GM19455 (cell line): ENCODE measurements around the gene FXYD1.

Experiments
- ATAC-seq: cut with Tn5 transposase; IDR thresholded peaks from one replicate; pipeline ENCODE4 v1.9.1; 2021; ENCODE audit not compliant: unreplicated experiment

Gene FXYD1

DNA sequence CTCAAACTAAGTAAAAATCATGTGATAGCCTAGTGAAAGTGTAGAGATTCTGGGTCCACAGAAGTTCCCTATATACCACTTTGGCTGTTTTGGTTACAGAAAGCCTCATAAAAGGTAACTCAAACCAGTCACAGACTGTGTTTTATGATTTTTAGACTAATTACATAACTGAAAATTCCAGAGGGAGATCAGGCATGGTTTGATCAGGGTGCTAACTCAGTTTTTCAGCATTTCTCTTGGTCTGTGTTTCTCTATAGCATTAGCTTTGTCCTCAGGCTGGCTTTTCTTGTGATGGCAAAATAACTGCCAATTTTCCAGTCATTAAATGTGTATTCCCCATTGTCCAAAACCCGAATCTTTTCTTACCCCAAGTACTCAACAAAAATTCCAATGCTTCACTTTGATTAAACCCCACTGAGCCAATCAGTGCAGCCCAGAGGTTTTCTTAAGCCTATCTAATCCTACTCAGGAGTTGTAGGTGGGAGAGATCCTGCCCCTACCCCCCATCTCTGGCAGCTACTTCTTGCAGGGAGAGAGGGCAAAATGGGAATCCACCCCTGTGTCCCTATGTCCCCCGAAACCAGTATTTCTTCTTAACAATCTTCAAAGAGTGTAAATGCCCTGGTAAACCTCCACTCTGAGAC lies 31.6 kb upstream of the FXYD1 start:
- no peak for ATAC-seq

GRCh38 chr19:35107545-35107944 lies 31.1 kb upstream of the FXYD1 start:
- no peak for ATAC-seq

DNA sequence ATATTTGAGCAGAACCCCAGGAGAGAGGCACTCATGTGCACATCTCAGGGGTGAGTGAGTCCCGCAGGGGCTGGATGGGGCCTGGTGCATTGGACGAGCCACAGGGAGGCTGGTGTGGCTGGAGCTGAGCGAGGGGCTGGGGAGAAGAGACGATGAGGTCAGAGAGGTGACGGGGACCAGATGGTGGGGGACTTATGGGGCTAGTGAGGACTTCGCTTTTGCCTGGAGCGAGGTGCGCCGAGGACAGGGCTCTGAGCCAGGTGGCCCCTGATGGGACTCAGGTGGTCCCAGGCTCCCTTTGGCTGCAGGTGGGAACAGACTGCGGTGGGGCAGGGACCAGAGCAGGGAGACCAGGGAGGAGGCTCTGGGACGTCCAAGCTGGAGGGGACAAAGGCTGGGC lies 29.9 kb upstream of the FXYD1 start:
- ATAC-seq, result no peak

- ATAC-seq, result no peak
Measured at GRCh38 chr19:35109395-35110112, 29.1 kb upstream of the FXYD1 start.

DNA sequence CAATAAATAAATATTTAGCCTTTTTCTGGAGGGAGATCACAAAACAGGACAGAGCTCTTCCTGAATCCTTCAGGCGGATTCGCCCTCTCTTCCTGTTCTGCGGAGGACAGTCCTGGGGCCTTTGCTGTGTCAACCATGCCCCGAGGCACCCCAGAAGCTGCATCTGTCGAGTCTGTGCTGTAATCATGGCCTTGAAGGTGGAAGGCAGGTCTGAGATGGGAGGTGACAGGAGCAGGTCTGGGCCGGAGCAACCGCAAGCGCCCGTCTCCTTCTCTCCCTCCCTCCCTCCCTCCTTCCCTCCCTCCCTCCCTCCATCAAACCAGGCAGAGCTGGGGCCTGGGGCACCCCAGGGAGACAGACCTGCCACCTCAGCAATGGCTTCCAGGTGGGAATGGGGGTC lies 27.6 kb upstream of the FXYD1 start:
- no peak for ATAC-seq

GRCh38 chr19:35112995-35113688 lies 25.5 kb upstream of the FXYD1 start:
- no peak for ATAC-seq

GRCh38 chr19:35114353-35115176 lies 24.1 kb upstream of the FXYD1 start:
- ATAC-seq, result no peak

- no peak for ATAC-seq
Measured at GRCh38 chr19:35115177-35115951, 23.3 kb upstream of the FXYD1 start, which contains the start of gene FXYD3. Gene FXYD3, plus strand, starts transcription at chr19:35115823. Its CDS starts 3,554 bp downstream, at chr19:35119377.

DNA sequence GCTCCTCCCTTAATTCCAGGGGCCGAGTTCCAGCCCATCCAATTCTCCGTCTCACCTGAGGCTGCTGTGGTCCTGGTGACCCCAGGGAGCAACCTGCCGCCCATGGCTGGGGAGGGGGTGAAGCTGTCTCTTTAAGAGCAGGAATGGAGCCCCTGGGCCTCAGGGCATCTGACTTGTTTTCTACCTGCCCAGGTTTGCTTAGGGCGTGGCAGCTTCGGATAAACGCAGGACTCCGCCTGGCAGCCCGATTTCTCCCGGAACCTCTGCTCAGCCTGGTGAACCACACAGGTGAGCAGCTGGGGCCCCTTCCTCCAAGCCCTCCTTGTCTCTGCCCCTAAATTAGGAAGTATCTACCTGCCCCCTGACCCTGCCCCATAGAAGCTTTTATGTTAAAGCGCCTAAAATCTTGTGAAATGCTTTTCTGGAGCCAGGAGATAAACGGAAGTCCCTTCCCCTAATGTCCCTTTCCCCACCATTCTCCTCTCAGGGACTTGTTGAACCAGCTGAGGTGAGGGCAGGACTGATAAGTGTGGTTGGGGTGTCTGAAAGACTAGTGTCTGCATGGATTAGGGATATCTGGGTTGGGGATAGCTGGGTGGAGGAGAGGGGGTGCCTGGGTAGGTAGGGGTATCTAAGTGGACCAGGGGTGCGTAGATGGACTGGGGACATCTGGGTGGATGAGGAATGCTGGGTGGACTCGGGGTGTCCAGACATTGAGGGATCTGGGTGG lies 22.4 kb upstream of the FXYD1 start:
- no peak for ATAC-seq

DNA sequence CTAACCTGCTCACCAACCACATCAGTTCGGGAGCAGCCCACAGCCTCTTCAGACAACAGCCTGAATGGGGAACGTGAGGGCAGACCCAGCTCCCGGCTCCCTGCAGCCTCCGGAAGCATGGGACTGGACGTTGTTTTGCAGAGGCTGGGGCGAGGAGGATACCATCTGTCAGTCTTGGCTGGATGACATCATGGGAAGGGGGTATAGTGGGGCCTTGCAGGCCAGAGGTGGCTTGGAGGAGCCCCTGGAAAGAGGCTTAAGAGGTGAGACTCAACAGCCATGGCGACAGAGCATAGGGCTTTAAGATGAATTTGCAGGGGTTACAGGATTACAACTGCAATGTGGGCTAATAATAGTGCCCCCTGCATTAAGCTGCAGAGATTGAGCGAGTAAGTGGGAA lies 21.5 kb upstream of the FXYD1 start:
- ATAC-seq, result no peak

DNA sequence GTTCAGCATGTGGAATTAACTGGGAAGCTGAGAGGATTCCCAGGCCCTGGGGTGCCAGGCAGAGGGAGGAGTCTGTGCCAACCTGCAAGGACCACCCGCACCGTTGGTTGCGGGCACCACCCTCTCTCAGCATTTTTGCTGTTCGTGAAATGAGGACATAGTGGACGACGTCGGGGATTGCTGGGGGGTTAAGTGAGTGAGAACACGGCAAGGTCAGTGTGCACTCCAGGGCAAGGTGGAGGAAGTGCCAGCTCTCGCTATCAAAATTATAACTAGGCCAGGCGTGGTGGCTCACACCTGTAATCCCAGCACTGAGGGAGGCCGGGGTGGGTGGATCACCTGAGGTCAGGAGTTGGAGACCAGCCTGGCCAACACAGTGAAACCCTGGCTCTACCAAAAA lies 20.8 kb upstream of the FXYD1 start:
- ATAC-seq, result no peak

GRCh38 chr19:35118268-35119020 lies 20.2 kb upstream of the FXYD1 start:
- no peak for ATAC-seq

DNA sequence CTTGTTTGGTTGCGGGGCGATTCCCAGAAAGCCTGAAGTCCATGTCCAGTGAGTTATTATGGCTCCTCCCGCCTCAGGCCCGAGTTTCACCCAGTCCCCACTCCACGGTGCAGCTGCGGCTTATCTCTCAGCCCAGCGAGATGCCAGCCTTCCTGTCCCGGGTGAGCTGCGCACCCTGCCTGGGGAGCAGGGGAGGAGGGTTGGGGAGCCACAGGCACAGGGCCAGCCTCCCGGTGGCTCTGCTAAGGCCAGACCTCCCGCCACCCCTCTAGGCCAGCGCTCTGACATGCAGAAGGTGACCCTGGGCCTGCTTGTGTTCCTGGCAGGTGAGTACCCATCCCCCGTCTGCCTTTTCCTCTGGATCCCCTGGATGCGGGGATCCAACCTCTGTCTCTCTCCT lies 19.5 kb upstream of the FXYD1 start:
- ATAC-seq, result no peak

GRCh38 chr19:35119578-35120155 lies 19.0 kb upstream of the FXYD1 start:
- no peak for ATAC-seq

GRCh38 chr19:35120492-35120891 lies 18.1 kb upstream of the FXYD1 start:
- no peak for ATAC-seq

DNA sequence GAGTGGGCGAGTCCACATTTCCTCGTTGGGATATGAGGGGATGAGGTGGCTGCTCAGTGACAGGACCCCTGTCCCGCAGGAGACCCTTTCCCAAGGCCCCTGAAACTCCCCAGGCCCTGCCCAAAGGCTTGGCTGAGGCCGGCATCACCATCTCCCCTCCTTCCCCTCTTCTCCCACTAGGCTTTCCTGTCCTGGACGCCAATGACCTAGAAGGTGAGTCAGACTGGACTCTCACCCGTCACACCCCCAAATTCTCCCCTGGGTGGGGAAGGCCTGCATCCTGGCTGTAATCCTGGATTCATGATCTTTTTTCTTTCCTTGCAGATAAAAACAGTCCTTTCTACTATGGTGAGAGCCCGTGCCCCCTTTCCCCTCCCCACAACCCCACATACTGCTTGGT lies 17.7 kb upstream of the FXYD1 start:
- ATAC-seq, result no peak

DNA sequence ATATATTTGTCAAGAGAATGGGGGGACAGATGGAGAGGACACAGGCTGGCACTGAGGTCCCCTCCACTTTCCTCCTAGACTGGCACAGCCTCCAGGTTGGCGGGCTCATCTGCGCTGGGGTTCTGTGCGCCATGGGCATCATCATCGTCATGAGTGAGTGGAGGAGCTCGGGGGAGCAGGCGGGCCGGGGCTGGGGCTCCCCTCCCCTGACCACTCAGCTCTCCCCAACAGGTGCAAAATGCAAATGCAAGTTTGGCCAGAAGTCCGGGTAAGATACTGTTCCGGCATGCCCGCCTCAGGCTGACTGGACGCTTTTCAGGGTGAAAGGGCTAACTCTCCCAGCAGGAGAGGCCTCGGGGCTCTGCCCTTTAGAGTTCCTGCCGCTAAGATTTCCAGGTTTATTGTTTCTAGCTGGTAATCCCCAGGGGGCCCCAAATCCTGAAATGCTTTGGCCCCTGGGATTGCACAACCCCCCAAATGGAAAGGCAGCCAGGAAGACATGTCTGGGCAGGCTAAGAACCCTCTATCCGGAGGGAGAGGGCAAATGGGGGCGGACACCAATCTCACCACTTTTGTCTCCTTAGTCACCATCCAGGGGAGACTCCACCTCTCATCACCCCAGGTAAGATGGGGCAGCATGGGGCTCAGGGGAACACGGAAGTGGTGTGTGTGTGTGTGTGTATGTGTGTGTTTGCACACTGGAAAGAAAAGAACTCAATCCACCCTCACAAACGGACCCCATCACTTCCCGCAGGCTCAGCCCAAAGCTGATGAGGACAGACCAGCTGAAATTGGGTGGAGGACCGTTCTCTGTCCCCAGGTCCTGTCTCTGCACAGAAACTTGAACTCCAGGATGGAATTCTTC lies 15.7 kb upstream of the FXYD1 start:
- no peak for ATAC-seq

DNA sequence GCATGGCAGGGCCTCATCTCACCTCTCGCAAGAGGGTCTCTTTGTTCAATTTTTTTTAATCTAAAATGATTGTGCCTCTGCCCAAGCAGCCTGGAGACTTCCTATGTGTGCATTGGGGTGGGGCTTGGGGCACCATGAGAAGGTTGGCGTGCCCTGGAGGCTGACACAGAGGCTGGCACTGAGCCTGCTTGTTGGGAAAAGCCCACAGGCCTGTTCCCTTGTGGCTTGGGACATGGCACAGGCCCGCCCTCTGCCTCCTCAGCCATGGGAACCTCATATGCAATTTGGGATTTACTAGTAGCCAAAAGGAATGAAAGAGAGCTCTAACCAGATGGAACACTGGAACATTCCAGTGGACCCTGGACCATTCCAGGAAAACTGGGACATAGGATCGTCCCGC lies 15.1 kb upstream of the FXYD1 start:
- ATAC-seq, result no peak
